ENCODE results near the gene SNX4.

- TF ChIP-seq CTCF (IDR thresholded peaks at IDR 0.05; ENCODE audit: low read length) (no peak), EZH2 (IDR thresholded peaks at IDR 0.05; ENCODE audit: borderline replicate concordance, low read length) (no peak)
Observed at GRCh38 chr3:125440559-125440955, 79.4 kb downstream of the SNX4 start.
